SK-N-SH (cell line): ENCODE results near the gene APC2. TPM values are rescaled to one million over a fixed set of nuclear protein-coding genes. Genes with fewer than 3 reads are reported as not detected.

Source experiments
- CTCF ChIA-PET: fragments of 300-600, 350-600 bp; formaldehyde crosslinking; extraction: SDS; loops from one replicate; lab custom pipeline; 2021; lab: Yijun Ruan, JAX
- POLR2A ChIA-PET: fragments of 350-600 bp; sonication (Branson Sonifier 250); formaldehyde crosslinking; extraction: SDS; loops from one replicate; lab custom pipeline; 2020; ENCODE audit warnings: antibody characterized with exemption, inconsistent platforms; lab: Yijun Ruan, JAX
- DNase-seq: peaks from one replicate; pipeline ENCODE4 v3.0.0; 2012
- H2AFZ ChIP-seq: fragments of 200-600 bp; sonication (generic); 2 replicates; pipeline ENCODE4 v1.8.1; 2016; ENCODE audit warnings: antibody characterized with exemption, mild to moderate bottlenecking, low read depth
- H3F3A ChIP-seq: fragments of 200-600 bp; sonication (generic); replicated peaks from 2 replicates; pipeline ENCODE3; 2016; ENCODE audit warnings: antibody characterized with exemption, mild to moderate bottlenecking; ENCODE audit not compliant: insufficient read depth
- H3K27ac ChIP-seq, 2 experiments: fragments of 200-500 bp in 1 of 2; fragments of 200-600 bp in 1 of 2; sonication (Bioruptor generic) in 1 of 2; sonication (generic), shearing (Covaris generic) in 1 of 2; 2 replicates each; pipeline versions ENCODE4 v1.5.1 to v1.6.1; 2014 to 2016; ENCODE audit warnings: low read depth in 2 of 2, inconsistent platforms in 1 of 2, low read length in 1 of 2, mild to moderate bottlenecking in 1 of 2, mixed read lengths in 1 of 2
- H3K27me3 ChIP-seq: fragments of 200-600 bp; sonication (generic), shearing (Covaris generic); 2 replicates; pipeline ENCODE4 v1.6.1; 2016; ENCODE audit warnings: mixed run types; ENCODE audit not compliant: insufficient read depth
- H3K36me3 ChIP-seq, 2 experiments: fragments of 200-500 bp in 1 of 2; fragments of 200-600 bp in 1 of 2; sonication (Bioruptor generic) in 1 of 2; sonication (generic) in 1 of 2; replicated peaks in 1 of 2; 2 replicates each; pipeline versions ENCODE3 to v1.5.1; 2014 to 2016; ENCODE audit warnings: low read length in 1 of 2, mild to moderate bottlenecking in 1 of 2; ENCODE audit not compliant: insufficient read depth in 2 of 2, control insufficient read depth in 1 of 2
- H3K4me1 ChIP-seq, 2 experiments: fragments of 200-500 bp in 1 of 2; fragments of 200-600 bp in 1 of 2; sonication (Bioruptor generic) in 1 of 2; sonication (generic), shearing (Covaris generic) in 1 of 2; 2 replicates each; pipeline versions ENCODE4 v1.5.1 to v1.6.1; 2014 to 2016; ENCODE audit warnings: low read depth in 1 of 2, low read length in 1 of 2, mixed run types in 1 of 2; ENCODE audit not compliant: insufficient read depth in 2 of 2, control insufficient read depth in 1 of 2
- H3K4me2 ChIP-seq: fragments of 200-600 bp; sonication (generic), shearing (Covaris generic); 2 replicates; pipeline ENCODE4 v1.6.1; 2017; ENCODE audit warnings: mixed run types
- H3K4me3 ChIP-seq, 2 experiments: fragments of 200-500 bp in 1 of 2; fragments of 200-600 bp in 1 of 2; sonication (Bioruptor generic) in 1 of 2; sonication (generic), shearing (Covaris generic) in 1 of 2; 2 replicates each; pipeline versions ENCODE4 v1.5.1 to v1.8.1; 2014 to 2016; ENCODE audit warnings: low read depth in 2 of 2, inconsistent platforms in 1 of 2, low read length in 1 of 2, mild to moderate bottlenecking in 1 of 2, mixed read lengths in 1 of 2, moderate library complexity in 1 of 2
- H3K79me2 ChIP-seq: fragments of 200-600 bp; sonication (generic); 2 replicates; pipeline ENCODE4 v1.8.1; 2017; ENCODE audit warnings: mild to moderate bottlenecking; ENCODE audit not compliant: insufficient read depth
- H3K9ac ChIP-seq: fragments of 200-600 bp; sonication (generic); 2 replicates; pipeline ENCODE4 v1.6.1; 2017; ENCODE audit warnings: mixed run types
- H3K9me2 ChIP-seq: fragments of 200-600 bp; sonication (generic); 2 replicates; pipeline ENCODE4 v1.6.1; 2017; ENCODE audit warnings: mixed run types
- H3K9me3 ChIP-seq: fragments of 200-600 bp; sonication (generic); 2 replicates; pipeline ENCODE4 v1.6.1; 2017; ENCODE audit warnings: mixed run types, mild to moderate bottlenecking, moderate library complexity
- H4K20me1 ChIP-seq: fragments of 200-600 bp; sonication (generic); 2 replicates; pipeline ENCODE4 v1.6.1; 2017; ENCODE audit warnings: mild to moderate bottlenecking, mixed run types; ENCODE audit not compliant: insufficient read depth
- CHD2 ChIP-seq: fragments of 150-350 bp; IDR thresholded peaks from 2 replicates; pipeline ENCODE4 v1.6.1; 2018; ENCODE audit warnings: low read length; ENCODE audit not compliant: partially characterized antibody
- CTCF ChIP-seq: fragments of 200-600 bp; sonication (generic); IDR thresholded peaks from 2 replicates; pipeline ENCODE4 v1.6.1; 2017; ENCODE audit warnings: antibody characterized with exemption, mild to moderate bottlenecking, moderate library complexity
- ELF1 ChIP-seq: IDR thresholded peaks from 2 replicates; pipeline ENCODE4 v1.4.0; 2012
- FOSL2 ChIP-seq: IDR thresholded peaks from 2 replicates; pipeline ENCODE4 v1.4.0; 2012; ENCODE audit warnings: low read depth, mild to moderate bottlenecking, moderate library complexity, borderline replicate concordance
- JUND ChIP-seq: IDR thresholded peaks from 2 replicates; pipeline ENCODE4 v1.4.0; 2012
- MAX ChIP-seq: IDR thresholded peaks from 2 replicates; pipeline ENCODE4 v1.4.0; 2012; ENCODE audit warnings: low read depth
- NFIC ChIP-seq: IDR thresholded peaks from 2 replicates; pipeline ENCODE4 v1.4.0; 2012; ENCODE audit warnings: borderline replicate concordance
- POLR2AphosphoS5 ChIP-seq: IDR thresholded peaks from 2 replicates; pipeline ENCODE4 v1.6.1; 2012; ENCODE audit warnings: low read depth, low read length
- RCOR1 ChIP-seq: fragments of 150-350 bp; IDR thresholded peaks from 2 replicates; pipeline ENCODE4 v1.6.1; 2017; ENCODE audit warnings: antibody characterized with exemption, low read length
- RXRA ChIP-seq: IDR thresholded peaks from 2 replicates; pipeline ENCODE4 v1.4.0; 2012; ENCODE audit warnings: low read depth, mild to moderate bottlenecking, borderline replicate concordance
- SIN3A ChIP-seq: IDR thresholded peaks from 2 replicates; pipeline ENCODE4 v1.6.1; 2012; ENCODE audit warnings: low read depth, mild to moderate bottlenecking, low read length, moderate library complexity, borderline replicate concordance
- TAF1 ChIP-seq: IDR thresholded peaks from 2 replicates; pipeline ENCODE4 v1.6.1; 2012; ENCODE audit warnings: low read depth, mild to moderate bottlenecking, low read length, moderate library complexity, borderline replicate concordance
- USF2 ChIP-seq: fragments of 150-350 bp; IDR thresholded peaks from 2 replicates; pipeline ENCODE4 v1.6.1; 2017; ENCODE audit warnings: antibody characterized with exemption, low read length, low read depth, borderline replicate concordance
- YY1 ChIP-seq: IDR thresholded peaks from 2 replicates; pipeline ENCODE4 v1.4.0; 2012; ENCODE audit warnings: low read depth, mild to moderate bottlenecking
- WGBS: methylation state at CpG from one replicate; pipeline ENCODE4 v1.1.6; 2017; ENCODE audit warnings: low lambda C conversion rate; 5-methylcytosine and 5-hydroxymethylcytosine counted together
- polyA plus RNA-seq, 3 experiments: library from polyadenylated mRNA; depleted of rRNA; stranded (reverse); fragments of >200 nt; gene quantifications; 2 replicates each; pipeline ENCODE4 v1.2.3, GENCODE V29; 2012
- TF ChIP-seq, protein P1 (sequence below): IDR thresholded peaks from 2 replicates; pipeline ENCODE4 v1.6.1; 2012; ENCODE audit warnings: mild to moderate bottlenecking, low read depth, low read length, moderate library complexity
- TF ChIP-seq, protein P2 (sequence below): IDR thresholded peaks from 2 replicates; pipeline ENCODE4; 2012
- TF ChIP-seq, protein P3 (sequence below): fragments of 150-350 bp; IDR thresholded peaks from 2 replicates; pipeline ENCODE4 v1.6.1; 2016; ENCODE audit warnings: mild to moderate bottlenecking, low read depth, low read length

The APC2 gene
- polyA plus RNA-seq, 1 of the 3 experiments (the other 2 are of a cell fraction), result 1.3 TPM

DNA sequence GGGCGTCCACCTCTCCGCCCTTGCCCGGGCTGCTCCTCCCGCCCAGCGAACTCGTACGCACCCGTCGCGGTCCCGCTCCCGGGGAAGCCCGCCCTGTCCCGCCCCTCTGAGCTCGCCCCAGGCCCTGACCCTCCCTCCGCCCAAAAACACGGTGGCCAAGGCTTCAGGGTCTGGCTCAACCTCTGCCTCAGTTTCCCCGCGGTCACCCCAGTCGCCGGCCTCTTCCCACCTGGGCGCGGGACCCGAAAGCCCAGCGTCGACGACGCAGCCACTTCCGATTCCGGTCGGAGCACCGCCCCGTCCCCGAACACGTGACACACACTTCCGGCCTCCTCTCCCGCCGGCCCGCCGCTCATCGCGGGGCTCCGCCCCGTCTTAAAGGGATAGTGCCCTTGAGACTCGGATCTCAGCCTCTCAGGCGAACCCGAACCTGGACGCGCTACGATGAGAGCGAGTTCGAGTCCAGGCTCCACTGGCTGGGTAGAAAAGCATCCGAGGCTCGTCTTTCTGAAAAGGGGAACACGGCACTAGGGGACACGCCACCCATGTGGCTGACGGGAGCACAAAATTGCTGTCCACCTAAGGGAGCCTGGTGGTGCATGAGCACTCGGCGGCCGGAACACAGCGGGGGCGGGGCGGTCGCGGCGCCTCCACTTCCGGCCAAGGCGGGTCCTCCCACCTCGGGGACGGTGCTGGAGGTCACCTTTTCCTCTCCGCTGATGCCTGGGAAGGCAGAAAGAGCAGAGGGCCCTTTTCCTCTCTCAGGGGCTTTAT lies 29.2 kb downstream of the APC2 start, which contains the start of gene C19orf25 (continued):
- peak; percentile 62; the same call in 1 of the 2 replicates for TF ChIP-seq USF2
- TF ChIP-seq TAF1, result peak; percentile 47; the same call in 1 of the 2 replicates
- TF ChIP-seq POLR2AphosphoS5, result peak; percentile 61
- TF ChIP-seq, all 33 proteins: peak for 11

GRCh38 chr19:1481224-1481892 lies 31.4 kb downstream of the APC2 start:
- Histone ChIP-seq H3F3A (peaks cover 4% of the 10 kb centered on the region), H3K27ac (no peak overlapping the region), H3K9me2 (no peaks in the 10 kb centered on the region), H3K27me3 (no peaks in the 10 kb centered on the region), H3K36me3 (peaks cover 0 to 7% of the 10 kb centered on the region in 2 experiments), H3K9ac (no peak overlapping the region), H3K79me2 (peaks cover 27% of the 10 kb centered on the region), H3K9me3 (no peaks in the 10 kb centered on the region), H2AFZ (no peak overlapping the region), H4K20me1 (no peaks in the 10 kb centered on the region), H3K4me2 (no peak overlapping the region), H3K4me1 (peaks cover 2 to 3% of the 10 kb centered on the region in 2 experiments; a peak in 1 of 4 replicates), H3K4me3 (no peak overlapping the region)
- 80% methylated on average over 20 of the region's 26 CpGs for WGBS
- DNase-seq, result no peak
- TF ChIP-seq, protein P1, sequence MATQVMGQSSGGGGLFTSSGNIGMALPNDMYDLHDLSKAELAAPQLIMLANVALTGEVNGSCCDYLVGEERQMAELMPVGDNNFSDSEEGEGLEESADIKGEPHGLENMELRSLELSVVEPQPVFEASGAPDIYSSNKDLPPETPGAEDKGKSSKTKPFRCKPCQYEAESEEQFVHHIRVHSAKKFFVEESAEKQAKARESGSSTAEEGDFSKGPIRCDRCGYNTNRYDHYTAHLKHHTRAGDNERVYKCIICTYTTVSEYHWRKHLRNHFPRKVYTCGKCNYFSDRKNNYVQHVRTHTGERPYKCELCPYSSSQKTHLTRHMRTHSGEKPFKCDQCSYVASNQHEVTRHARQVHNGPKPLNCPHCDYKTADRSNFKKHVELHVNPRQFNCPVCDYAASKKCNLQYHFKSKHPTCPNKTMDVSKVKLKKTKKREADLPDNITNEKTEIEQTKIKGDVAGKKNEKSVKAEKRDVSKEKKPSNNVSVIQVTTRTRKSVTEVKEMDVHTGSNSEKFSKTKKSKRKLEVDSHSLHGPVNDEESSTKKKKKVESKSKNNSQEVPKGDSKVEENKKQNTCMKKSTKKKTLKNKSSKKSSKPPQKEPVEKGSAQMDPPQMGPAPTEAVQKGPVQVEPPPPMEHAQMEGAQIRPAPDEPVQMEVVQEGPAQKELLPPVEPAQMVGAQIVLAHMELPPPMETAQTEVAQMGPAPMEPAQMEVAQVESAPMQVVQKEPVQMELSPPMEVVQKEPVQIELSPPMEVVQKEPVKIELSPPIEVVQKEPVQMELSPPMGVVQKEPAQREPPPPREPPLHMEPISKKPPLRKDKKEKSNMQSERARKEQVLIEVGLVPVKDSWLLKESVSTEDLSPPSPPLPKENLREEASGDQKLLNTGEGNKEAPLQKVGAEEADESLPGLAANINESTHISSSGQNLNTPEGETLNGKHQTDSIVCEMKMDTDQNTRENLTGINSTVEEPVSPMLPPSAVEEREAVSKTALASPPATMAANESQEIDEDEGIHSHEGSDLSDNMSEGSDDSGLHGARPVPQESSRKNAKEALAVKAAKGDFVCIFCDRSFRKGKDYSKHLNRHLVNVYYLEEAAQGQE, result no peak
- TF ChIP-seq, protein P2, sequence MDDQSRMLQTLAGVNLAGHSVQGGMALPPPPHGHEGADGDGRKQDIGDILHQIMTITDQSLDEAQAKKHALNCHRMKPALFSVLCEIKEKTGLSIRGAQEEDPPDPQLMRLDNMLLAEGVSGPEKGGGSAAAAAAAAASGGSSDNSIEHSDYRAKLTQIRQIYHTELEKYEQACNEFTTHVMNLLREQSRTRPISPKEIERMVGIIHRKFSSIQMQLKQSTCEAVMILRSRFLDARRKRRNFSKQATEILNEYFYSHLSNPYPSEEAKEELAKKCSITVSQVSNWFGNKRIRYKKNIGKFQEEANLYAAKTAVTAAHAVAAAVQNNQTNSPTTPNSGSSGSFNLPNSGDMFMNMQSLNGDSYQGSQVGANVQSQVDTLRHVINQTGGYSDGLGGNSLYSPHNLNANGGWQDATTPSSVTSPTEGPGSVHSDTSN, result no peak
- TF ChIP-seq MAX (no peak), RXRA (no peak), YY1 (no peak), CHD2 (no peak), FOSL2 (no peak), NFIC (no peak), ELF1 (no peak), JUND (no peak), CTCF (no peak), RCOR1 (no peak), SIN3A (no peak)
- TF ChIP-seq, protein P3, sequence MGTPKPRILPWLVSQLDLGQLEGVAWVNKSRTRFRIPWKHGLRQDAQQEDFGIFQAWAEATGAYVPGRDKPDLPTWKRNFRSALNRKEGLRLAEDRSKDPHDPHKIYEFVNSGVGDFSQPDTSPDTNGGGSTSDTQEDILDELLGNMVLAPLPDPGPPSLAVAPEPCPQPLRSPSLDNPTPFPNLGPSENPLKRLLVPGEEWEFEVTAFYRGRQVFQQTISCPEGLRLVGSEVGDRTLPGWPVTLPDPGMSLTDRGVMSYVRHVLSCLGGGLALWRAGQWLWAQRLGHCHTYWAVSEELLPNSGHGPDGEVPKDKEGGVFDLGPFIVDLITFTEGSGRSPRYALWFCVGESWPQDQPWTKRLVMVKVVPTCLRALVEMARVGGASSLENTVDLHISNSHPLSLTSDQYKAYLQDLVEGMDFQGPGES, result no peak
- CTCF ChIA-PET, result no interaction called here
- POLR2A ChIA-PET, result no interaction called here
